OCI-LY1 (cell line): Measurements from ENCODE around the gene AGTRAP.

Experiments
- CTCF ChIP-seq: fragments of 200-600 bp; sonication (generic), shearing (Covaris generic); IDR thresholded peaks from 2 replicates; pipeline ENCODE4 v1.5.1; 2017; ENCODE audit warnings: mild to moderate bottlenecking, antibody characterized with exemption, low read length, moderate library complexity, mixed read lengths
- EZH2 ChIP-seq: fragments of 200-600 bp; sonication (generic), shearing (Covaris generic); IDR thresholded peaks from 2 replicates; pipeline ENCODE4 v1.8.0; 2017; ENCODE audit warnings: borderline replicate concordance, mixed run types, mild to moderate bottlenecking, antibody characterized with exemption, low read length, moderate library complexity, mixed read lengths

DNA sequence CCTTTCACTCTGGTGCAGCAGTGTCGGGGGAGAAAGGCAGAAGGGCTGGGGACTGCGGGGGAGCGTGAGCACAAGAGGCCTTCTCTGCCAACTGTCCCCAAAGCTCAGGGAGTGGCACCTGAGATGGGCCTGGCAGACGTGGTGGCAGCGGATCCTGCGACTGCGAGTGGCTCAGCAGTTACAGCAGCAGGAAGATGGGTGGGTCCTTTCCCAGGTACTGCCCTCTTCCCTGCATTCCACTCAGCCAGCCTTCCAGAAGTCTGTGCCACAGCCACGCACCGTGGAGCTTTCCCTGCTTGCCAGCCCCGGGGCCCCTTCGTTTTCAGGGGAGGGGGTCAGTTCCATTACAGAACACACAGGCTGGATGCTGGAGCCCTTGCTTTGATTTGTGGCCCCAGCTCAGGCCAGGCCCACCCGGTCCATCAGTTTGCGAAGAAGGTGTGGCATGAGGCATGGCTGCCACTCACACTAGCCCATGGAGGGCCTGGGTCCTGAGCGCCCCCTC lies 52.7 kb downstream of the AGTRAP start:
- TF ChIP-seq CTCF, result no peak
- TF ChIP-seq EZH2, result no peak
